NCI-H524 treated with DMSO at 0.1 percent for 48 hours (cell line): ENCODE results near the gene RAP1GAP2.
A peak's percentile ranks its signal among the peaks of the same experiment; 100 is the strongest.
"Not testable (repeated sequence)": the region's sequence is repeated elsewhere in the genome, so short reads cannot be mapped to it uniquely, and the experiment has no call there.

Experiments
- DNase-seq: peaks from one replicate; lab custom pipeline; 2025; lab: John Stamatoyannopoulos, UW

Gene RAP1GAP2

GRCh38 chr17:2814481-2815341, 18.5 kb downstream of the RAP1GAP2 start:
- no peak for DNase-seq

GRCh38 chr17:2815781-2816185, 19.5 kb downstream of the RAP1GAP2 start:
- no peak for DNase-seq

- no peak for DNase-seq
These were observed 20.4 kb downstream of the RAP1GAP2 start for GRCh38 chr17:2816688-2817087.

GRCh38 chr17:2819294-2819693, 23.1 kb downstream of the RAP1GAP2 start:
- not testable (repeated sequence) for DNase-seq

- DNase-seq, result no peak
These were observed 23.8 kb downstream of the RAP1GAP2 start for GRCh38 chr17:2819921-2820501.

- no peak for DNase-seq
These were observed 25.6 kb downstream of the RAP1GAP2 start for GRCh38 chr17:2821868-2822267.

GRCh38 chr17:2822358-2822757, 26.1 kb downstream of the RAP1GAP2 start:
- DNase-seq, result no peak

GRCh38 chr17:2825253-2825970, 29.2 kb downstream of the RAP1GAP2 start:
- DNase-seq, result no peak

GRCh38 chr17:2828397-2829038, 32.3 kb downstream of the RAP1GAP2 start:
- DNase-seq, result peak; percentile 7

GRCh38 chr17:2830678-2831077, 34.4 kb downstream of the RAP1GAP2 start:
- no peak for DNase-seq

GRCh38 chr17:2835780-2836179, 39.5 kb downstream of the RAP1GAP2 start:
- no peak for DNase-seq

- DNase-seq, result no peak
These were observed 40.9 kb downstream of the RAP1GAP2 start for GRCh38 chr17:2837147-2837561.

GRCh38 chr17:2841606-2842005, 45.4 kb downstream of the RAP1GAP2 start:
- DNase-seq, result no peak

GRCh38 chr17:2842464-2842863, 46.2 kb downstream of the RAP1GAP2 start:
- DNase-seq, result no peak

GRCh38 chr17:2844416-2844815, 48.2 kb downstream of the RAP1GAP2 start:
- no peak for DNase-seq

- DNase-seq, result no peak
These were observed 51.4 kb downstream of the RAP1GAP2 start for GRCh38 chr17:2847381-2848333.

- no peak for DNase-seq
These were observed 53.1 kb downstream of the RAP1GAP2 start for GRCh38 chr17:2849327-2849670.

GRCh38 chr17:2850991-2851390, 54.8 kb downstream of the RAP1GAP2 start:
- no peak for DNase-seq

- DNase-seq, result no peak
These were observed 55.4 kb downstream of the RAP1GAP2 start for GRCh38 chr17:2851615-2852014.

GRCh38 chr17:2852221-2852620, 56.0 kb downstream of the RAP1GAP2 start:
- no peak for DNase-seq

GRCh38 chr17:2852729-2853282, 56.6 kb downstream of the RAP1GAP2 start:
- DNase-seq, result no peak
